ENCODE data around the gene HBA2.
"Not testable (repeated sequence)": the region's sequence is repeated elsewhere in the genome, so short reads cannot be mapped to it uniquely, and the experiment has no call there.

Gene HBA2

GRCh38 chr16:172374-172941 lies at the start of gene HBA2:
HBA2 (plus strand) TSS chr16:172876; CDS start chr16:172913, 37 bp downstream.
- DNase-seq: not testable (repeated sequence)

DNA sequence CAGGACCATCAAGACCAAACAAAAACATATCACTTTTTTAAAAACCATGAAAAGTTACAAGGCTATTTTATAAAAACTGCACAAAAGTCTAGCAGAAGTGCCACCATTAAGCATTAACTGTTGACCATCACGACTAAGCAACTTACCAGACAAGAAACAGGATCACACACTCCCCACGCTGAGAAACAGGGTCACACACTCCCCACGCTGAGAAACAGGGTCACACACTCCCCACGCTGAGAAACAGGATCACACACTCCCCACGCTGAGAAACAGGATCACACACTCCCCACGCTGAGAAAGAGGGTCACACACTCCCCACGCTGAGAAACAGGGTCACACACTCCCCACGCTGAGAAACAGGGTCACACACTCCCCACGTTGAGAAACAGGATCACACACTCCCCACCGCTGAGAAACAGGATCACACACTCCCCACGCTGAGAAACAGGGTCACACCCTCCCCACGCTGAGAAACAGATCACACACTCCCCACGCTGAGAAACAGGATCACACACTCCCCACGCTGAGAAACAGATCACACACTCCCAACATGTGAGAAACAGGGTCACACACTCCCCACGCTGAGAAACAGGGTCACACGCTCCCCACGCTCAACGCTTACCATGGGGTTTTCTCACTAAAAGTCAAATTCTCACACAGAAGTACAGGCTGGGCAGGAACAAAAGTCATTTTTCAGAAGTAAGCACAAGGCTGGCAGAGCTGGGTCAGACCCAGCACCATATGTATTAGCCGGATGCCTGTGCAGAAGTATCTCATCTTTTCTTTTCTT lies 48.9 kb upstream of the HBA2 start:
- DNase-seq: not testable (repeated sequence)

DNA sequence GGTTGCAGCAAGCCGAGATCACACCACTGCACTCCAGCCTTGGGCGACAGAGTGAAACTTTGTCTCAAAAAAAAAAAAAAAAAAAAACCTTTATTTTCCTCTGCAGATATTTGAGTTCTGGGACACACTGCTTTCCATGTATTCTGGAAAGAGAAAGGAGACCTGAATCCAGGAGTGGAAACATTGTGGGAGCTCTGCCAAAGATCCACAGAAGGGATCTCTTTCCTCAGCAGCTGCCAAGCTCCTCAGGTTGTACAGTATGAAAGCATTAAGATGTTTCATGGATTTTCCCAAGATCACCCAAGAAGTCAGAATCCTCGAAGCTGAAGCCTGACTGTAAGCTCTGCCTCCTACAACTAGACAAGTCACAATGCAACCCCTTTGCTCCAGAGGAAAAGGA lies 47.7 kb upstream of the HBA2 start:
- no peak for DNase-seq

- DNase-seq: no peak
Measured at GRCh38 chr16:129075-129474, 43.6 kb upstream of the HBA2 start.

DNA sequence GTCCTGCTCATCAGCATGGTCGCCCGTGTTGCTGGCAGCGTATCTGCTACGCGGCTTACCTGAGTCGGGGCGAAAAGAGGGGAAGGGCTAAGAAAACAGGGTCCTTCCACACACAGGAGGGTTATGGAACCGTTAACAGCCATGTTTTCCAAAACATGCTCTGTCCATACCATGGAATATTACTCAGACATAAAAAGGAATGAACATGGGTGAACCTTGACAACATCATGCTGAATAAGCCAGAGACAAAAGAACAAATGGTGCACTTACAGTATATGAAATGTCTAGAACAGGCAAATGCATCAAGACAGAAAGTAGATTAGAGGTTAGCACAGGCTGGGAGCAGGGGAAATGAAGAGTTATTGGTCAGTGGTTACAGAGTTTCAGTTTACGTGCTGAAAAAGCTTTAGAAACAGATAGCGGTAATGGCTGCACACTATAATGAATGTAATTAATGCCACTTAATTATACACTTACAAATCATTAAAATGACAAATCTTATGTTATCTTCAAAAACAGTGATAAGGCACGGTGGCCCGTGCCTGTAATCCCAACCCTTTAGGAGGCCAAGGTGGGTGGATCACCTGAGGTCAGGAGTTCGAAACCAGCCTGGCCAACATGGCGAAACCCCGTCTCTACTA lies 42.0 kb upstream of the HBA2 start:
- DNase-seq: no peak

GRCh38 chr16:132120-132519 lies 40.6 kb upstream of the HBA2 start:
- no peak for DNase-seq

- no peak for DNase-seq
Measured at GRCh38 chr16:133716-134115, 39.0 kb upstream of the HBA2 start.

- DNase-seq: peak; percentile 44
Measured at GRCh38 chr16:138049-138417, 34.6 kb upstream of the HBA2 start.

- DNase-seq: no peak
Measured at GRCh38 chr16:140175-140857, 32.4 kb upstream of the HBA2 start.

- no peak for DNase-seq
Measured at GRCh38 chr16:142405-142967, 30.2 kb upstream of the HBA2 start.

GRCh38 chr16:143047-143446 lies 29.6 kb upstream of the HBA2 start:
- DNase-seq: no peak

DNA sequence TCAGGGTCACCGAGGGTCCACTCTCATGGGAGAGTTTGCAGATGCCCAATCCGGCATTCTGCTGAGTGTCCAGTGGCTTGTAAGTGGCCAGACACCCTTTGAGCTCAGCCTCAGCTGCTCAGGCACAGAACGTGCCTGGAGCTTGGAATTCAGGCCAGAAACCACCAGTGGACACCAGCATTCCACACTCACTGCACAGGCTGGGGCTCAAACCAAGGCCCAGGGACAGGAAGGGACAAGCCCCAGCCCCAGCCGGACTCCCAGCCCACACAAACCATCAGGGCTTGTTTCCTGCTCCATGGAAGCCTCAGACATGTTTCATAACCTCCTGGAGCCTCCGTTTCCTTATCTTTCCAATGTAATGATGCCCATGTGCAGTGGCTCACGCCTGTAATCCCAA lies 29.2 kb upstream of the HBA2 start:
- no peak for DNase-seq

DNA sequence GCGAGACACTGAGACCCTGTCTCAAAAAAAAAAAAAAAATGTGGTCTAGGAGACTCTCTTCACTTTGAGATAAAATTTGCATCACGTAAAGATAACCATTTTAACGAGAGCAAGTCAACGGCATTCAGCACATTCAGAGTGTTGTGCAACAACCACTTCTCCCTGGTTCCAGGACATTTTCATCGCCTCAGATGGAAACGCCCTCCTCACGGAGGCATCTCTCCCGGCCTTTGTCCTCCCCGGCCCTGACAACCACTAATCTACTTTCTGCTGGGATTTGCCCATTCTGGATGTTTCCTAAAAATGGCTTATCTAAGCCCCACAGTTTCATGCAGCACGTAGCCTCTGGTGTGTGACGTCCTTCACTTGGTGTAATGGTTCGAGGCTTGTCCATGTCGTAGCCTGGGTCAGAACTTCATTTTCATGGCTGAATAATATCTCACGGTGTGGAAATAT lies 27.9 kb upstream of the HBA2 start:
- no peak for DNase-seq

GRCh38 chr16:146646-147045 lies 26.0 kb upstream of the HBA2 start:
- no peak for DNase-seq

DNA sequence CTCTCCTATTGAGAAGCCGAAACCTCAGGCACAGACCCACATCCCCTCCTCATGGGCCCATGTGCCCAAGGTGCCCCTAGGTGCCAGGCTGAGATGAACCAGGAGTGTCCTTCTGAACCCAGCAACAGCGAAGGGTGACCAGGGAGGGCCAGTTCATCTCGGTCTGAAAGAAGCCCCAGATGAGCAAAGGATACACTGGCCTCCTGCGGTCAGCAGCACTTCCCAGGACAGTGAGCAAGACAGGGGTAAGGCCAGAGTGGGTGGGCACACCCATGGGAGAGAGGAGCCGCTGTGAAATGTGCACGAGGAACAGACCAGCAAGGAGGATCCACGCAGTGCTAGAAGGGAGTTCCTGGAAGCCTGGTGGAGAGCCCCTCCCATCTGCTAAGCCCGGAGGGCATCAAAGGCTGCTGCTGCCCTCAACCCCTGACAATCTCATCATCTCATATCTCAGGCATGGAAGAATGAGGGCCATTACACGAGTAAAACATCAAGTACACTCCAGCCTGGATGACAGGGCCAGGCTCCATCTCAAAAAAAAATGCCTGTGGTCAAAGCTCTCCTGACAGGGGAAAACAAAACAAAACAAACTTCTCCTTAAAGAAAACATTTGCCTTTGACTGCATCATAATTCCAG lies 23.5 kb upstream of the HBA2 start:
- no peak for DNase-seq

GRCh38 chr16:152141-153128 lies 20.2 kb upstream of the HBA2 start, which contains the start of gene HBZ:
HBZ (plus strand) TSS chr16:152644; CDS start chr16:152910, 266 bp downstream.
- no peak for DNase-seq

DNA sequence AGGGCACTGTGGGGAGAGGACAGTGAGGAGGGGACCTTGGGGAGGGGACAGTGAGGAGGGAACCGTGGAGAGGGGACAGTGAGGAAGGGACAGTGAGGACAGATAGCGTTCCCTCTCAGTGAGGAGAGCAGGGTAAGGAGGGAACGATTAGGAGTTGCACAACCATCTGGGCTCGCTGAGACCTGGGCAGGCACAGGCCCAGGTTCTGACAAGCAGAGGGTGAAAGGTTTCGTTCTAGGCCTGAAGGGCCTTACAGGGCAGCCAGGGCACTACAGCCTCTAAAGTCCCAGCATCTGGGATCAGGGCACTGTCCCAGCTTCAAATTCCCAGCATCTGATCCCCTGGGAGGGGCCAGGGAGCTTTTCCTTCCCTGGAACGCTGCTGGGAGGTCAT lies 19.6 kb upstream of the HBA2 start:
- not testable (repeated sequence) for DNase-seq

GRCh38 chr16:153550-154216 lies 19.0 kb upstream of the HBA2 start:
- not testable (repeated sequence) for DNase-seq

DNA sequence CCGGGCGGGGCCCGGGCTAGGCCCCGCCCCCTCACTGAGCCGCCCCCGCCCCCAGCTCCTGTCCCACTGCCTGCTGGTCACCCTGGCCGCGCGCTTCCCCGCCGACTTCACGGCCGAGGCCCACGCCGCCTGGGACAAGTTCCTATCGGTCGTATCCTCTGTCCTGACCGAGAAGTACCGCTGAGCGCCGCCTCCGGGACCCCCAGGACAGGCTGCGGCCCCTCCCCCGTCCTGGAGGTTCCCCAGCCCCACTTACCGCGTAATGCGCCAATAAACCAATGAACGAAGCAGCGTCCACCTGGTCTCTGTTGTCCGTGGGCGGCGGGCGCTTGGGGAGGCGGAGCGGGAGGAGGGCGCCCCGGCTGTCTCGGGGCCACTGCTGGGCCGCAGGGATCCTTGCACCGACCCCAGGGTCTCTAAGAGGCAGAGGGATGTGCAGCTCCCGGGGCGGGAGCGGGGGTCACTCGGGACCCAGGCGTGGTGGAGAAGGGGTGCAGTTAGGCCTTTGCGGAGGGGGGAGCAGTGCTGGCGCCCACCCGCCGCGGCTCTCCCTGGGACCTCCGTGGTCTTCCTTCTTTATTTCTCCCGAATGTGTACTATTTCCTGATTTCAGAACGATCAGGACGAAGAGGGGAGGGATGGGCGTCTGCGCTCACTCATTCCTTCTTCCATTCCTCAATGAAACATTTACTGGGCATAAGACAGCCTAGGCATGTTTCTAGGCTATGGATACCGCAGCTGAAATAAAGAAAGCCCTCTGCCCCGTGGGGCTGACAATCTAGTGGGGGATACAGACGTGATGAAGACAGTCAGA lies 18.3 kb upstream of the HBA2 start:
- DNase-seq: no peak

GRCh38 chr16:155031-155398 lies 17.7 kb upstream of the HBA2 start:
- DNase-seq: no peak
